Fibroblast of lung (primary cell): ENCODE measurements around the gene ARHGEF10L.

Experiments used
- CTCF ChIP-seq, 2 donors: IDR thresholded peaks in 1 of 2; conservative IDR thresholded peaks in 1 of 2; 1 replicate in 1 of 2; 2 replicates in 1 of 2; pipeline ENCODE4 v1.5.1; 2011 to 2012; ENCODE audit warnings: low read length in 2 of 2, control low read depth in 1 of 2, inconsistent platforms in 1 of 2, low read depth in 1 of 2, mild to moderate bottlenecking in 1 of 2
- EZH2 ChIP-seq: IDR thresholded peaks from 2 replicates; pipeline ENCODE4 v1.5.1; 2012; ENCODE audit warnings: low read length, control low read depth, mild to moderate bottlenecking; ENCODE audit errors: missing control alignments

DNA sequence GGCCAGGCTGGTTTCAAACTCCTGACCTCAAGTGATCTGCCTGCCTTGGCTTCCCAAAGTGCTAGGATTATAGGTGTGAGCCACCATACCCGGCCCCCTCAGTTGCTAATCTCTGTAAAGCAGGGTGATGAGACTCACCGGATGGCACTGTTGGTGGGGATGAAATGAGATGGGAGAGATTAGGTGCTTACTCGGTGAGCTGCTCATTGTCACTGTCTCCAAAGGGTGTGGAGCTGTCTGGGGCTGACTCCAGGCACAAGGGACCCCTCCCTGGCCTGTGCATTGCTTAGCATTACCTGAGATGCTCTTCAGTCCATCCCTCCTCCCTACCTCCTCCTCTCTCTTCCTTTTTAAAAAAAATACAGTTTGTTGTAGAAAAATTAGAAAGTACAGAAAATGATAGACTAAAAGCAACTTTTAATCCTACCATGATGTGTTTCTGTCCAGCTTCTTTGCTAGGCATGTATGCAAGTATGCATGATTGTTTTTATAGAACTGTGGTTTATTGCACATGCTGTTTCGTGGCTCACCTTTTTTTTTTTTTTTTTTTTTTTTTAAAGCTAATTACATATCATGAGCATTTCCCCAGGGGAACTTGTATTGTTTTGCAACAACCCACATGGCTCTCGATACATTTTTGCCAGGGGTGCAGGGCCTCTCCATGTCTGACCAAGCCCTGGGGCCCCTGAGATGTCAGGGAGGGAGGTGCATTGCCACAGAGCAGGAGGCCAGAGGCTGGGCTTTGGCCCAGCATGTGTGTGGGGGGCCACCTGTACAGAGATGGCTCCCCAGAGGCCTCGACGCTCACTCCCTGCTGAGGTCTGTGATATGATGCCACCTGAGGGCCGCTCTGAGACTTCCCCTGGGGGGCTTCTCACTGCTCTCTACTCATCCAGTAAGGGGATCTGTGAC, 55.4 kb downstream of the ARHGEF10L start:
- TF ChIP-seq CTCF (conservative IDR thresholded peaks at IDR 0.05 in 1 of 2, IDR thresholded peaks at IDR 0.05 in 1 of 2; ENCODE audit: low read depth in 1 of 2, low read length in 2 of 2) (no peak), EZH2 (no peak)
